GM12878 (cell line): ENCODE results near the gene NCDN. TPM values are rescaled to one million over a fixed set of nuclear protein-coding genes. Genes with fewer than 3 reads are reported as not detected.

Experiments used
- ATAC-seq: fragments of 200-7000 bp; cut with Tn5 transposase; 3 replicates; pipeline ENCODE4 v1.9.1; 2020; ENCODE audit warnings: mild to moderate bottlenecking, moderate library complexity
- BruUV-seq: library from RNA; stranded (reverse); fragments of 400-500 nt; replicated peaks from 2 replicates; lab custom pipeline; 2021; lab: Mats Ljungman, UMichigan
- CTCF ChIA-PET: fragments of 300-600 bp; sonication (Branson Sonifier 250); formaldehyde crosslinking; extraction: SDS; loops from one replicate; lab custom pipeline; 2021; ENCODE audit warnings: inconsistent platforms; lab: Yijun Ruan, JAX
- POLR2A ChIA-PET: fragments of 350-600 bp; formaldehyde crosslinking; extraction: SDS; loops from one replicate; lab custom pipeline; 2021; ENCODE audit warnings: inconsistent platforms; lab: Charles Lee
- RAD21 ChIA-PET: fragments of 300-600 bp; sonication (Branson Sonifier 250); formaldehyde crosslinking; loops from one replicate; lab custom pipeline; 2023; ENCODE audit warnings: antibody characterized with exemption; ENCODE audit not compliant: unreplicated experiment; lab: Charles Lee
- SMC1A ChIA-PET: fragments of 300-600 bp; sonication (Branson Sonifier 250); formaldehyde crosslinking; loops from one replicate; lab custom pipeline; 2023; ENCODE audit not compliant: unreplicated experiment, uncharacterized antibody; lab: Charles Lee
- DNase-seq: peaks from one replicate; pipeline ENCODE4 v3.0.0-alpha.2; 2011; ENCODE audit warnings: low read depth, low spot score
- FAIRE-seq: peaks from 3 replicates; lab custom pipeline; 2011; peaks lifted over from hg19 to GRCh38; lab: Jason Lieb, UNC
- H2AFZ ChIP-seq: 2 replicates; pipeline ENCODE4 v1.6.0; 2011; ENCODE audit warnings: low read depth, low read length, control low read depth; ENCODE audit not compliant: control insufficient read depth
- H3K27ac ChIP-seq: 2 replicates; pipeline ENCODE4 v1.5.1; 2011; ENCODE audit warnings: control low read depth; ENCODE audit not compliant: control insufficient read depth, insufficient read depth
- H3K27me3 ChIP-seq, 2 experiments: replicated peaks in 1 of 2; 2 replicates each; pipeline versions ENCODE4 v1.6.0 to v1.6.1; 2011; ENCODE audit warnings: low read length in 1 of 2; ENCODE audit not compliant: control insufficient read depth in 2 of 2, insufficient read depth in 2 of 2
- H3K36me3 ChIP-seq, 2 experiments: 2 replicates each; pipeline ENCODE4 v1.5.1; 2011; ENCODE audit warnings: low read length in 1 of 2; ENCODE audit not compliant: control insufficient read depth in 2 of 2, insufficient read depth in 2 of 2
- H3K4me1 ChIP-seq: 2 replicates; pipeline ENCODE4 v1.6.1; 2011; ENCODE audit warnings: mild to moderate bottlenecking, low read length, moderate library complexity, mixed read lengths; ENCODE audit not compliant: control insufficient read depth, insufficient read depth
- H3K4me2 ChIP-seq: 2 replicates; pipeline ENCODE4 v1.6.0; 2011; ENCODE audit warnings: control low read depth; ENCODE audit not compliant: control insufficient read depth, insufficient read depth
- H3K4me3 ChIP-seq: fragments of 200-600 bp; sonication (generic); 2 replicates; pipeline ENCODE4 v1.5.1; 2016
- H3K79me2 ChIP-seq: 2 replicates; pipeline ENCODE4 v1.6.0; 2011; ENCODE audit warnings: low read length; ENCODE audit not compliant: control insufficient read depth, insufficient read depth
- H3K9ac ChIP-seq: 2 replicates; pipeline ENCODE4 v1.8.0; 2011; ENCODE audit warnings: low read length, control low read depth, mixed read lengths; ENCODE audit not compliant: control insufficient read depth, insufficient read depth
- H3K9me3 ChIP-seq: replicated peaks from 3 replicates; pipeline ENCODE4 v1.5.1; 2011; ENCODE audit warnings: mild to moderate bottlenecking, low read length; ENCODE audit not compliant: control insufficient read depth, insufficient read depth
- H4K20me1 ChIP-seq: 2 replicates; pipeline ENCODE4 v1.6.0; 2011; ENCODE audit not compliant: control insufficient read depth, insufficient read depth
- BCL11A ChIP-seq: IDR thresholded peaks from 2 replicates; pipeline ENCODE4 v1.6.1; 2011; ENCODE audit warnings: low read depth, low read length
- BCL3 ChIP-seq: IDR thresholded peaks from 2 replicates; pipeline ENCODE4 v1.6.1; 2011; ENCODE audit warnings: borderline replicate concordance, low read depth, mild to moderate bottlenecking, moderate library complexity, low read length; ENCODE audit not compliant: insufficient read depth, poor library complexity, severe bottlenecking
- E2F4 ChIP-seq: IDR thresholded peaks from 2 replicates; pipeline ENCODE4 v1.6.1; 2012; ENCODE audit warnings: low read depth, low read length, improper control_type of control experiment
- ESRRA ChIP-seq: IDR thresholded peaks from 2 replicates; pipeline ENCODE4 v1.6.1; 2012; ENCODE audit warnings: mild to moderate bottlenecking, low read length, improper control_type of control experiment
- FOS ChIP-seq: IDR thresholded peaks from 3 replicates; pipeline ENCODE4 v1.6.1; 2011; ENCODE audit warnings: borderline replicate concordance; ENCODE audit not compliant: insufficient read length; ENCODE audit errors: extremely low read depth
- FOXM1 ChIP-seq: IDR thresholded peaks from 2 replicates; pipeline ENCODE4 v1.6.1; 2012; ENCODE audit warnings: low read depth, mild to moderate bottlenecking, inconsistent platforms, low read length, moderate library complexity
- MYB ChIP-seq: fragments of 150-350 bp; IDR thresholded peaks from 2 replicates; pipeline ENCODE4 v1.6.1; 2014; ENCODE audit warnings: mild to moderate bottlenecking, low read depth, low read length, borderline replicate concordance
- NFIC ChIP-seq: IDR thresholded peaks from 2 replicates; pipeline ENCODE4 v1.6.1; 2012; ENCODE audit warnings: low read depth, mild to moderate bottlenecking, inconsistent platforms, low read length, moderate library complexity
- PAX5 ChIP-seq: IDR thresholded peaks from 2 replicates; pipeline ENCODE4 v1.6.1; 2011; ENCODE audit warnings: low read depth, low read length, borderline replicate concordance
- POLR2A ChIP-seq: IDR thresholded peaks from 2 replicates; pipeline ENCODE4 v1.6.1; 2011; ENCODE audit warnings: low read depth, mild to moderate bottlenecking, low read length
- RAD21 ChIP-seq: IDR thresholded peaks from 2 replicates; pipeline ENCODE4 v1.6.1; 2011; ENCODE audit warnings: mild to moderate bottlenecking, low read depth, low read length, moderate library complexity; ENCODE audit not compliant: insufficient read depth
- RAD51 ChIP-seq: fragments of 450-650 bp; IDR thresholded peaks from 2 replicates; pipeline ENCODE4 v1.6.1; 2016; ENCODE audit warnings: moderate library complexity, mild to moderate bottlenecking, inconsistent platforms
- SRF ChIP-seq, 2 experiments: IDR thresholded peaks; 2 replicates each; pipeline ENCODE4 v1.6.1; 2011; ENCODE audit warnings: low read depth in 2 of 2, low read length in 2 of 2, mild to moderate bottlenecking in 1 of 2, moderate library complexity in 1 of 2
- TCF12 ChIP-seq: IDR thresholded peaks from 2 replicates; pipeline ENCODE4 v1.6.1; 2011; ENCODE audit warnings: low read depth, mild to moderate bottlenecking, low read length
- ZNF217 ChIP-seq: fragments of 450-650 bp; IDR thresholded peaks from 2 replicates; pipeline ENCODE4 v1.6.1; 2017; ENCODE audit warnings: antibody characterized with exemption, mild to moderate bottlenecking
- ZNF622 ChIP-seq: fragments of 450-650 bp; IDR thresholded peaks from 2 replicates; pipeline ENCODE4 v1.6.1; 2017; ENCODE audit warnings: mild to moderate bottlenecking, inconsistent platforms
- ZSCAN29 ChIP-seq: fragments of 450-650 bp; IDR thresholded peaks from 2 replicates; pipeline ENCODE4 v1.6.1; 2017; ENCODE audit warnings: mild to moderate bottlenecking, moderate library complexity
- WGBS: methylation state at CpG from one replicate; pipeline ENCODE4 v1.1.6; 2016; ENCODE audit warnings: low lambda C conversion rate; ENCODE audit not compliant: insufficient replicate concordance, insufficient coverage; ENCODE audit errors: missing lambda C conversion rate; 5-methylcytosine and 5-hydroxymethylcytosine counted together
- in situ Hi-C: fragments of 300-500 bp; cut with MboI; formaldehyde crosslinking; loops from 9 replicates; pipeline ENCODE4 v1.14.3; 2018; ENCODE audit warnings: mixed read lengths
- intact Hi-C: fragments of 100-400 bp; cut with micrococcal nuclease; formaldehyde crosslinking; loops from one replicate; pipeline ENCODE4 v1.14.2; 2022; ENCODE audit not compliant: unreplicated experiment
- polyA plus RNA-seq, 11 experiments: library from polyadenylated mRNA; depleted of rRNA in 4 of 11; unstranded in 6 of 11; stranded (reverse) in 5 of 11; fragments of >200 nt; fragmentation: Nextera tagmentation in 4 of 11; fragmentation: Illumina TruSeq in 1 of 11; extraction: Ambion mirVana in 4 of 11; extraction: Trizol in 1 of 11; gene quantifications; 1 replicate in 1 of 11; 2 replicates in 10 of 11; pipeline versions ENCODE4 v1.2.1 to v1.2.3, GENCODE V29; 2011 to 2016; ENCODE audit warnings: inconsistent platforms in 2 of 11, missing spikeins in 2 of 11, low read depth in 1 of 11
- total RNA-seq, 4 experiments: library from RNA; depleted of rRNA in 3 of 4; stranded (reverse); fragments of >200 nt in 3 of 4; fragmentation: Illumina TruSeq in 1 of 4; extraction: Trizol in 1 of 4; gene quantifications; 2 replicates each; pipeline versions ENCODE4 v1.2.1 to v1.2.3, GENCODE V29; 2013 to 2021
- TF ChIP-seq, protein P1 (sequence below): IDR thresholded peaks from 2 replicates; pipeline ENCODE4 v1.6.1; 2012; ENCODE audit warnings: low read length, inconsistent platforms

The NCDN gene
- total and polyA plus RNA-seq, 10 of the 15 experiments (the other 5 are each of a cell fraction or from before 2014, with no cell fraction given): 1.8 to 25.5 (median 10.9) TPM

DNA sequence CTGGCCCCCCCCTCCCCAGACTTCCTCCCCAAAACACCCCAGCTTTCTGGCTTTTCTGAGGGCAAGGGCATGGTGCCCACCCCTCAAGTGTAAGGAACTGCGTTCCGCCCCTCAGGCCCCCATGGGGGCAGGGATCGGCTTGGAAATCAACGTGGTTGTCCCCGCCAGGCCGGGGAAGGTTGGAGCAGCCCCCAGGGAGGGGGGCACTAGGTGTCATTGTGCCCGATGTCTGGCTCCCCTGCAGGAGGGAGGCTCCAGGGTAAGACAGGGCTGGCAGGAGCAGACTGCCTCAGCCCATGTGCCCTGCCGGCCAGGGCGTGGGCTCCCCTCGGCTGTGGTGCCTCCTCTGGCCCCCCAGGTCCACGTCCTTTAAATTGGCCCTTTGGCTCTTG, 8.1 kb downstream of the NCDN start:
- H3K9me3 ChIP-seq: no peaks in the 10 kb centered on the region
- no peak overlapping the region for H3K4me3 ChIP-seq
- ChIA-PET RAD21 (interaction anchor here (1.3 to 3.1 kb wide), 4 partner anchors 27 to 160 kb away, joined by 4 to 128 read pairs (median 6); no protein-coding TSS in a partner anchor), SMC1A (interaction anchor here (0.9 to 5.9 kb wide), 4 partner anchors 20 to 208 kb away, joined by 3 to 128 read pairs (median 6); no protein-coding TSS in a partner anchor), CTCF (interaction anchor here (0.7 to 5.9 kb wide), 16 partner anchors 10 to 486 kb away, joined by 3 to 248 read pairs (median 5); partner anchors contain the start of gene CLSPN), POLR2A (no interaction called here)
- no peak overlapping the region for H3K27ac ChIP-seq
- no peak overlapping the region for H2AFZ ChIP-seq
- TF ChIP-seq TCF12 (no peak), ZNF217 (no peak), BCL11A (no peak), BCL3 (no peak), E2F4 (no peak), MYB (no peak), FOXM1 (no peak), ESRRA (no peak), ZSCAN29 (no peak), SRF (IDR thresholded peaks at IDR 0.05; ENCODE audit: low read depth in 2 of 2, low read length in 2 of 2) (no peak), RAD21 (no peak), FOS (no peak), PAX5 (no peak), RAD51 (no peak), POLR2A (no peak), ZNF622 (no peak), NFIC (no peak)
- TF ChIP-seq, protein P1, sequence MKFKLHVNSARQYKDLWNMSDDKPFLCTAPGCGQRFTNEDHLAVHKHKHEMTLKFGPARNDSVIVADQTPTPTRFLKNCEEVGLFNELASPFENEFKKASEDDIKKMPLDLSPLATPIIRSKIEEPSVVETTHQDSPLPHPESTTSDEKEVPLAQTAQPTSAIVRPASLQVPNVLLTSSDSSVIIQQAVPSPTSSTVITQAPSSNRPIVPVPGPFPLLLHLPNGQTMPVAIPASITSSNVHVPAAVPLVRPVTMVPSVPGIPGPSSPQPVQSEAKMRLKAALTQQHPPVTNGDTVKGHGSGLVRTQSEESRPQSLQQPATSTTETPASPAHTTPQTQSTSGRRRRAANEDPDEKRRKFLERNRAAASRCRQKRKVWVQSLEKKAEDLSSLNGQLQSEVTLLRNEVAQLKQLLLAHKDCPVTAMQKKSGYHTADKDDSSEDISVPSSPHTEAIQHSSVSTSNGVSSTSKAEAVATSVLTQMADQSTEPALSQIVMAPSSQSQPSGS: no peak
- H3K9ac ChIP-seq: no peak overlapping the region
- no peaks in the 10 kb centered on the region; the same call in 1 of the 2 replicates for H3K4me1 ChIP-seq
- BruUV-seq: no TSS peak
- no peak overlapping the region for H3K4me2 ChIP-seq
- no peak for FAIRE-seq
- H3K27me3 ChIP-seq: no peaks in the 10 kb centered on the region
- H3K36me3 ChIP-seq: peaks cover 0 to 12% of the 10 kb centered on the region in 2 experiments; a peak in 2 of 4 replicates
- no peak for ATAC-seq
- no peaks in the 10 kb centered on the region for H3K79me2 ChIP-seq
- in situ Hi-C loops (loop anchor here (5.0 kb wide), 2 partner anchors 152 to 212 kb away; partner anchors contain the start of gene C1orf216), intact Hi-C loops (no loop called here)
- no peaks in the 10 kb centered on the region for H4K20me1 ChIP-seq
- 99% methylated on average over 11 of the region's 11 CpGs for WGBS
- no peak for DNase-seq
